SU-DHL-6 (cell line): ENCODE results near the gene C13orf46.

Experiments
- H2AFZ ChIP-seq: fragments of 200-600 bp; sonication (generic); 2 replicates; pipeline ENCODE4 v1.6.1; 2014; ENCODE audit warnings: low read depth, mild to moderate bottlenecking, moderate library complexity, mixed read lengths, antibody characterized with exemption, low read length; ENCODE audit not compliant: severe bottlenecking
- H3F3A ChIP-seq: fragments of 200-600 bp; shearing (Covaris generic); 2 replicates; pipeline ENCODE4 v1.6.0; 2016; ENCODE audit warnings: antibody characterized with exemption, mild to moderate bottlenecking; ENCODE audit not compliant: insufficient read depth
- H3K27ac ChIP-seq: fragments of 200-600 bp; sonication (generic); 2 replicates; pipeline ENCODE4 v1.5.1; 2016; ENCODE audit warnings: low read depth, mild to moderate bottlenecking, low read length, moderate library complexity, mixed read lengths
- H3K27me3 ChIP-seq: fragments of 200-600 bp; sonication (generic), shearing (Covaris generic); 2 replicates; pipeline ENCODE4 v1.6.0; 2014; ENCODE audit warnings: mild to moderate bottlenecking, low read length
- H3K36me3 ChIP-seq: fragments of 200-600 bp; sonication (generic); 2 replicates; pipeline ENCODE4 v1.6.1; 2014; ENCODE audit warnings: mild to moderate bottlenecking, low read length, mixed read lengths
- H3K4me2 ChIP-seq: fragments of 300-600, 200-600 bp; shearing (Covaris generic), sonication (generic); 2 replicates; pipeline ENCODE4 v1.6.0; 2014; ENCODE audit warnings: low read length, low read depth, mild to moderate bottlenecking; ENCODE audit not compliant: poor library complexity, severe bottlenecking
- H3K4me3 ChIP-seq: fragments of 200-600 bp; sonication (generic); 2 replicates; pipeline ENCODE4 v1.5.1; 2014; ENCODE audit warnings: antibody characterized with exemption, low read length, mild to moderate bottlenecking, mixed read lengths; ENCODE audit not compliant: insufficient read depth, poor library complexity, severe bottlenecking
- H3K79me2 ChIP-seq: fragments of 200-600 bp; sonication (generic); 2 replicates; pipeline ENCODE4 v1.6.1; 2014; ENCODE audit warnings: mild to moderate bottlenecking, low read length, moderate library complexity; ENCODE audit not compliant: insufficient read depth
- H3K9ac ChIP-seq: fragments of 200-600 bp; sonication (generic); 2 replicates; pipeline ENCODE4 v1.7.0; 2014; ENCODE audit warnings: mild to moderate bottlenecking, low read length
- H3K9me2 ChIP-seq: fragments of 200-600 bp; sonication (generic); replicated peaks from 2 replicates; pipeline ENCODE4 v1.6.1; 2014; ENCODE audit warnings: low read length; ENCODE audit not compliant: insufficient read depth
- H3K9me3 ChIP-seq: fragments of 200-600 bp; sonication (generic); 2 replicates; pipeline ENCODE4 v1.6.1; 2014; ENCODE audit warnings: low read length, mixed read lengths; ENCODE audit not compliant: insufficient read depth
- H4K20me1 ChIP-seq: fragments of 200-600 bp; sonication (generic); 2 replicates; pipeline ENCODE4 v1.6.1; 2014; ENCODE audit warnings: low read depth, mild to moderate bottlenecking, antibody characterized with exemption, low read length, moderate library complexity, mixed read lengths
- EZH2phosphoT487 ChIP-seq: fragments of 200-600 bp; sonication (generic), shearing (Covaris generic); conservative IDR thresholded peaks from 2 replicates; pipeline ENCODE4 v1.6.1; 2018; ENCODE audit warnings: mild to moderate bottlenecking, antibody characterized with exemption, low read length, moderate library complexity, mixed read lengths
- TF ChIP-seq, protein P1 (sequence below): fragments of 200-600 bp; sonication (generic); IDR thresholded peaks from one replicate; pipeline ENCODE4 v1.5.1; 2017; ENCODE audit warnings: antibody characterized with exemption, mild to moderate bottlenecking, low read length, moderate library complexity; ENCODE audit not compliant: insufficient read depth, poor library complexity, severe bottlenecking

Gene C13orf46

DNA sequence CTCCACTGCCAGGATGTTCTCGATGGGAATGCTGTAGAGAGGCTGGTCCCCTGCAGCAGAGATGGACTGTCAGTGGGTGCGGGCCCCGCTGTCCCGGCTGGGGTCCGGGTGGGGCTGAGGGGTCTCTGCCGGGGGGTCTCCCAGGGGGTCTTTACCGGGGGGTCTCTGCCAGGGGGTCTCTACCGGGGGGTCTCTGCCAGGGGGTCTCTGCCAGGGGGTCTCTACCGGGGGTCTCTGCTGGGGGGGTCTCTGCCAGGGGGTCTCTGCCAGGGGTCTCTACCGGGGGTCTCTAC, 25.7 kb upstream of the C13orf46 start:
- no peak overlapping the region for H3K4me3 ChIP-seq
- H3K9ac ChIP-seq, result no peak overlapping the region
- H4K20me1 ChIP-seq, result no peaks in the 10 kb centered on the region
- no peaks in the 10 kb centered on the region for H3K9me2 ChIP-seq
- no peaks in the 10 kb centered on the region for H3K9me3 ChIP-seq
- no peak overlapping the region for H3K4me2 ChIP-seq
- no peaks in the 10 kb centered on the region for H3F3A ChIP-seq
- no peaks in the 10 kb centered on the region for H3K36me3 ChIP-seq
- H3K27me3 ChIP-seq, result no peaks in the 10 kb centered on the region
- no peak overlapping the region for H2AFZ ChIP-seq
- H3K79me2 ChIP-seq, result no peaks in the 10 kb centered on the region
- no peak overlapping the region for H3K27ac ChIP-seq
- TF ChIP-seq, protein P1, sequence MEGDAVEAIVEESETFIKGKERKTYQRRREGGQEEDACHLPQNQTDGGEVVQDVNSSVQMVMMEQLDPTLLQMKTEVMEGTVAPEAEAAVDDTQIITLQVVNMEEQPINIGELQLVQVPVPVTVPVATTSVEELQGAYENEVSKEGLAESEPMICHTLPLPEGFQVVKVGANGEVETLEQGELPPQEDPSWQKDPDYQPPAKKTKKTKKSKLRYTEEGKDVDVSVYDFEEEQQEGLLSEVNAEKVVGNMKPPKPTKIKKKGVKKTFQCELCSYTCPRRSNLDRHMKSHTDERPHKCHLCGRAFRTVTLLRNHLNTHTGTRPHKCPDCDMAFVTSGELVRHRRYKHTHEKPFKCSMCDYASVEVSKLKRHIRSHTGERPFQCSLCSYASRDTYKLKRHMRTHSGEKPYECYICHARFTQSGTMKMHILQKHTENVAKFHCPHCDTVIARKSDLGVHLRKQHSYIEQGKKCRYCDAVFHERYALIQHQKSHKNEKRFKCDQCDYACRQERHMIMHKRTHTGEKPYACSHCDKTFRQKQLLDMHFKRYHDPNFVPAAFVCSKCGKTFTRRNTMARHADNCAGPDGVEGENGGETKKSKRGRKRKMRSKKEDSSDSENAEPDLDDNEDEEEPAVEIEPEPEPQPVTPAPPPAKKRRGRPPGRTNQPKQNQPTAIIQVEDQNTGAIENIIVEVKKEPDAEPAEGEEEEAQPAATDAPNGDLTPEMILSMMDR, result no peak
- no peak for TF ChIP-seq EZH2phosphoT487

DNA sequence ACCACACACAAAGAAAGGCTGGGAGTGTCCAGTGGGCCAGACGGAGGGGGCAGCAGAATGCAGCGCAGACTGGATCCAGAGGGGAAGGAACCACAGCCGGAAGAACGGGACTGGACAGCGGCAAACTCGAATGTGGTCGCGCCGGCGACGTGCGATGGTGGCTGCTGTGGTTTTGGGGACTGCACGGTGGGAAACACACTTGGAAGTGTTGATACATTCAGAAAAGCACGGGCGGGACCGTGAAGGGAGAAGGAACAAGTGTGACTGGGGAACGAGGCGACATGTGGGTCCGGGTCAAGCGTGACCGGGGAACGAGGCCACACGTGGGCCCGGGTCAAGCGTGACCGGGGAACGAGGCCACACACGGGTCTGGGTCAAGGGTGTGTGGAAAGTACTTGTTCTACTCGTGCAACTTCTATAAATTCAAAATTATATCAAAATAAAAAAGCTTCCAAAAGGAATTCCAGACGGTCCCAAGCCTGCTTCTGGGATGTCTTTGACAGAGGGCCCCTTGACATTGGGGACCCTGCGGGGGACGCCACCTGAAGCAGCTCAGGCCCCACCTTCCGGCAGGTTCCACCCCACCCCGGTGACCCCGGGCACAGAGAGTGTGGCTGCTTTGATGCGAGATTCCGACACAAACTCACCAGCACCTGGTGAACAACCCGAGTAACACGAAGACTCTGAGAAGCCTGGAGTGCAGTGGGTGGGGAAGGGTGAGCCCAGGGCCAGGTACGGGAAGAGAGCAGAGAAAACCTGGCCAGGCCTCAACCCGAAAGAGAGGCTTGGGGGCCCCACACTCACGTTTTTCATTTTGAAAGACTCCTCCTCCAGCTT, 25.1 kb upstream of the C13orf46 start:
- Histone ChIP-seq H3K4me3 (no peak overlapping the region), H3K4me2 (no peak overlapping the region), H2AFZ (no peak overlapping the region), H3K27ac (no peak overlapping the region), H3K36me3 (no peaks in the 10 kb centered on the region), H3K9me2 (no peaks in the 10 kb centered on the region), H3K9me3 (no peaks in the 10 kb centered on the region), H3K79me2 (no peaks in the 10 kb centered on the region), H4K20me1 (no peaks in the 10 kb centered on the region), H3F3A (no peaks in the 10 kb centered on the region), H3K9ac (no peak overlapping the region), H3K27me3 (no peaks in the 10 kb centered on the region)
- TF ChIP-seq, protein P1, result no peak
- TF ChIP-seq EZH2phosphoT487, result no peak

DNA sequence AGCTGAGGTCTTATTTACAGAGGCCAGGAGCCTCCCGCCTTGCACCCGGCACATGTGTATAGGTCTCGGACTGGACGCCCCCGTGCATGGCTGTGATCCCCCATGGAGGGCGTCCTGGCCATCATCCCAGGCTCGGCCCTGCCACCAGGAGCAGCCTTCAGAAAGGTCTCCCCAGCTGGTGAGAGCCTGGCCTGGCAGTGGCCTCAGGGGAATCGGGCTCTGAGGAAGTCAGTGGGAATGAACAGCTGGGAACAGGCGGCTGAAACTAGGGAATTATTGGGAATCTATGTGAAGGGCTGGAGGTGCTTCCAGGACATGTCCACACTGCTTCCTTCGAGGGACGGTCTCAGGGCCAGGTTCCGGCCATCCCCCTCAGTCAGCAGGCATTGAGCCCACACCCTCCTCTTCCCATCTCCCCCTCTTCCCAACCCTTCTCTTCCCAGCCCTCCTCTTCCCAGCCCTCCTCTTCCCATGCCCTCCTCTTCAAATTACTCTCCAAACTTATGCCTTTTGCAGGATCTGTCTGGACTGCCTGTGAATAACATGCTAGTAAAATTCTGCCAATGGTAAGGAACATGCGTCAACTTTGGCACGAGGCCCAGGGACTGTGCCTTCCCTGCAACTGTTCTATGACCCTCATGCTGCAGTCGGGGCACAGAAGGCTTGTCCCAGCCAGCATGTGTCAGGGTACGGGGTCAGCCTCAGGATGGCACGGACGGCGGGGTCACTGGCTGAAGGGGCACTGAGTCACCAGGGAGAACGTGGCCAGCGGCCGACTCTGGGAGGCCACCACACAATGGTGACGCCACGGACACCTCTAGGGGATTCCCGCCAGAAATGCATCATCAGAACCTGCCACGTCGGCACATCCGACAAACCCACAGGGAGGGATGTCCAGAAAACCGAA, 24.2 kb upstream of the C13orf46 start:
- no peak overlapping the region for H3K27ac ChIP-seq
- H3K79me2 ChIP-seq, result no peaks in the 10 kb centered on the region
- no peaks in the 10 kb centered on the region for H3K9me3 ChIP-seq
- no peaks in the 10 kb centered on the region for H3K9me2 ChIP-seq
- no peaks in the 10 kb centered on the region for H4K20me1 ChIP-seq
- no peak overlapping the region for H3K4me3 ChIP-seq
- no peak for TF ChIP-seq EZH2phosphoT487
- TF ChIP-seq, protein P1, result no peak
- no peaks in the 10 kb centered on the region for H3K36me3 ChIP-seq
- no peaks in the 10 kb centered on the region for H3F3A ChIP-seq
- H2AFZ ChIP-seq, result no peak overlapping the region
- H3K4me2 ChIP-seq, result no peak overlapping the region
- no peak overlapping the region for H3K9ac ChIP-seq
- no peaks in the 10 kb centered on the region for H3K27me3 ChIP-seq
